ENCODE results near the gene IGF2BP3.

GRCh38 chr7:23287612-23288011 lies 182.7 kb downstream of the IGF2BP3 start:
- no peak for TF ChIP-seq POLR2A (IDR thresholded peaks at IDR 0.05)
- TF ChIP-seq CTCF (IDR thresholded peaks at IDR 0.05) = no peak
